Activated T-cell treated with anti-CD3 and anti-CD28 coated beads, Interleukin-2, amount 50 U/mL, for 48 hours (primary cell): Measurements from ENCODE around the gene RABGAP1.
A peak's percentile ranks its signal among the peaks of the same experiment; 100 is the strongest.

Experiments
- DNase-seq, 2 experiments: peaks; one replicate each; pipeline ENCODE4 v3.0.0-alpha.2; 2020

RABGAP1 gene

DNA sequence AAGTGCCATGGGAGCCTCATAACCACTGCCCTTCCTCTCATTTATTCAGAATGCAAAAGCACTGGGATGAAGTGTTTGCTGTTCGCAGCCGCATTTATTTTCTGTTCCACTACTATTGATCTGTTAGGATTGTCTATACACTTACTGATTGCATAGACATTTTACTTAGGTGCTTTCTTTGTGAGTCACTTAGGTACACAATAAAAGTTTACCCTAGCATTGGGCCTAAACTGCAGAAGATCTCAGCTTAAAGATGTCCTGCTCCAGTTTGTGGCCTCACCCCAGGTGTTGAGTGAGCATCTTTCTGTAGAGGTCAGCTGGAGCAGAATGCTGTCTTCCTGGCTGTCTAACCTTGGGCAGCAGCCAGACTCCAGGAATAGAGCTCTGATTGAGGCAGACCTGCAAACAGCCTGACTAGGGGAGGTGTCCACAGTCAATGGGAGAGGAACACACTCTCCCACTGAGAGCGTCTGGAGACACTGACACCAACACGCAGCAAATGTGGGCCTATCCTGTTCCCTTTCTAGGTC lies 146.6 kb downstream of the RABGAP1 start:
- DNase-seq = no peak

DNA sequence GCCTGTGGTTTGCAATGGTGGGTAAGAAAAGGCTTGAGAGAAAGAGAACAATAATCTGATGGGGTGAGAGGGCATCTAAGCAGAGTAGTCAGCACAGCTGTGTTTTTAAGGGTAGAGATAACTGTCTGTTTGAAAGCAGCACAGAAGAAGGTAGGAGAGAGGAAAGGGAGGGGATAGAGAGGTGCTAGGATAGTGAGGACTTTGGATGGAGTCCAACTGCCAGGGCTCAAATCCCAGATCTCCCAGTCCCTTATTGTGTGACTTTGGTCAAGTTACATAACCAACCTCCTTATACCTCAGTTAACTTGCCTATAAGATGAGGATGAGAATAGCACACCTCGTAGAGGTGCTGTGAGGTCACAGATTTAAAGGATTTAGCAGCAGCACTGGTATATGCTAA lies 148.2 kb downstream of the RABGAP1 start:
- DNase-seq = no peak

DNA sequence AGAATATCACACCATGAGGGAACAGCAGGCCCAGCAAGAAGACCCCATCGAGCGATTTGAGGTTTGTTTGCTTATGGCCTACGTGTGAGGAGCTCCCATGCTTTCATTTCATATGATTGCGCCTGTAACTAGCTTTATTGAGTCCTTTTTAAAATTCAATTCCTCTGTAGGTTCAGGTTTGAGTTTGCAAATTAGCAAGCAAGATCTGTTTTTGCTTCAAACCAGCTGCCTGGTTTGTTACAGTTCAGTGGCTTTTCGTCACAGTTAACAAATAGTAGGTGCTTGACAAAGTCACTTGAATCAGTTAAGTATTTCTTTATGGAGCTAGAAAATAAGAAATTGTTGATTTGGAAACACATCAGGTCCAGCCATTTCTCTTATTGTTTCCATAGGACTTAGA lies 149.0 kb downstream of the RABGAP1 start:
- no peak for DNase-seq

DNA sequence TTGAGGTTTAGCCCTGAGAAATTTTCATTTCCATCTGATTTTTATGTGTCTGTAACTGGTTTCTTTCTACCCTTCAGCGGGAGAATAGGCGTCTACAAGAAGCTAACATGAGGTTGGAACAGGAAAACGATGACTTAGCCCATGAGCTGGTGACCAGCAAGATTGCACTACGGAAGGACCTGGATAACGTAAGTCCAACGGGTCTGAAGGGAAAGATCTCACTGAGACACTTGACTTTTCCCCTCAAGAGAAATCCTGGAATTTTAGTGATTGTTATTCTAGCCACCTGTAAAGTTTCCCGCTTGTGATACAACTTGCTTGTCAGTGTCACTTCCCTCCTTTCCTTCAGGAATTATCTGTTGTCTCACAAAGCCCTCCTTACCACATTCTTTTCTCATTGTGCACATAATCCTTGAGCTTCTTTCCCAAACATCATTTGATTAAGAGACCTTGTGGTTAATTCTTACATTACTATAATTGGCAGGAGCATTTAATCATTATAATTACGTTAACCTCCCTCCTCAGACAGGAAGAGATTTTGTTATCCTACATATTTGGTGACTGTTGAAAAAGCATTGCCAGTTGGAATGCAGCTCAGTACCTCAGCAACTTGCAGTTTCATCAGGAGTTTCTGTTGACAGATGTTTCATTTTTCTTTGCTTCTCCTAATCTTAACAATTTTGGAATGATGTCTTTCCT lies 149.5 kb downstream of the RABGAP1 start:
- no peak for DNase-seq

DNA sequence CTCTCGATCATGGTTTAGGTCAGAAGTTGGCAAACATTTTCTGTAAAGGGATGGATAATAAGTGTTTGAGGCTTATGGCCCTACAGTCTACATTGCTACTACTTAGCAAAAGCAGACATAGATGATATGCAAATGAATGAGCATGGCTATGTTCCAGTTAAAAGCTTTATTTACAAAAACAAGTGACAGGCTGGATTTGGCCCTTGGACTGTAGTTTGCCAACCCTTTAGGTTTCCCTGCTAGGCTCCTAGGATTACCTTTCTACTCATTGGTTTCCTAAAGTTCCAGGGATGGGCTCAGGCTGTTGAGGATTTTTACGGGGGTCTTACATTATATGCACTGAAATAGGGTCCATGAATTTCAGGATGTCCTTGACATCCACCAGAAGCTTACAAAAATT lies 150.1 kb downstream of the RABGAP1 start:
- no peak for DNase-seq

DNA sequence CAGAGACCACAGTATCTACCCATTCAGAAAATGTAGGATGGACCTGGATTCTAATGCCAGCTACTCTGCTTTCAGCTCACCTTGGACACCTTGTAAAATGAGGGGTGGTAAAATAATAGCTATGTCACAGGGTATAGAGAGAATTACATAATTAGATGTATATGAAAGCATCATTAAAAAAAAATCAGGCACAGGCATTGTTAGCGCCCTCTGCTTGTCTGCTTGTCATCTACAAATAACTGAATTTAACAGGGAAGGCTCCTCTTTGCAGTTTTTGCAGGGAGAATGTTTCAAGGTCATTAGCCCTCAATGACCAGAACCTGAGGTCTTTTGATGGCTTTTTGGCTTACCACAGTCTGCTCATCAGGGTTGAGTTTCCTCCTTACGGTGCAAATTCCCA lies 150.6 kb downstream of the RABGAP1 start:
- no peak for DNase-seq

DNA sequence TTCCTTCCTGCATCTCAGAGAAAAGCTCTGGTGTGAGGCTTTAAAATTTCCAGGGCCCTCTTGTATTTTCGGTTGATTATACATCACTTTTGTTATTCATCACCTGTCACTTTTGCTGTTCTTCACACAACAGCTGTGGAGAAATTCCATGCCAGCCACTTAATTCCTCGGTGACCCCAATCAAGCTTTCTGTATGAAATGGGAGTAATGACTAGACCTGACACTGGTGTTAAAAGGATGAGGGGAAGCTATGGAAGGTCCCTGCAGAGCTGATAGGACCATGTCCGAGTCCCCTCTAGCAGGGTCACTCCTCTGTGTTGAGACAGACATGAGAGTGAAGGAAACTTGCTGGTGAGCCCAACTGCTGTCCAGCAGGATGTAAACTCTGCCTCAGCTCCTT lies 152.3 kb downstream of the RABGAP1 start:
- no peak for DNase-seq

DNA sequence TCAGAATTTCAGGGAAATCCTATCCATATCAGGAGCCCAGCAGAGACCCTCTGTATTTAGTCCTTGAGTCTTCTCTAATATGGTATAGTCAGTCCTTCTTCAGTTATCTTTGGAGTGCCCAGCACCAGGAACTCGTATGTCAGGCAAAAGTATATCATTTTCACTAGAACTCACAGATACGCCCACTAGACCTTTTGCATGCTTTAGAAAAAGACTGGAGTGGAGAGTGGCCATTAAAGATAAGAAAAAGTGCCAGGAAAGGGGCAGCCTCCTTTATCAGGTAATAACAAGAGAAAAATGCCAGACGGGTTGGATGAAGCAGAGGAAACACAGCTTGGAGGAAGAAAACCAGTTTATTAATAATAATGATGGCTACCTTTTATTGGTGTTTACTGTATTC lies 156.2 kb downstream of the RABGAP1 start:
- no peak for DNase-seq

DNA sequence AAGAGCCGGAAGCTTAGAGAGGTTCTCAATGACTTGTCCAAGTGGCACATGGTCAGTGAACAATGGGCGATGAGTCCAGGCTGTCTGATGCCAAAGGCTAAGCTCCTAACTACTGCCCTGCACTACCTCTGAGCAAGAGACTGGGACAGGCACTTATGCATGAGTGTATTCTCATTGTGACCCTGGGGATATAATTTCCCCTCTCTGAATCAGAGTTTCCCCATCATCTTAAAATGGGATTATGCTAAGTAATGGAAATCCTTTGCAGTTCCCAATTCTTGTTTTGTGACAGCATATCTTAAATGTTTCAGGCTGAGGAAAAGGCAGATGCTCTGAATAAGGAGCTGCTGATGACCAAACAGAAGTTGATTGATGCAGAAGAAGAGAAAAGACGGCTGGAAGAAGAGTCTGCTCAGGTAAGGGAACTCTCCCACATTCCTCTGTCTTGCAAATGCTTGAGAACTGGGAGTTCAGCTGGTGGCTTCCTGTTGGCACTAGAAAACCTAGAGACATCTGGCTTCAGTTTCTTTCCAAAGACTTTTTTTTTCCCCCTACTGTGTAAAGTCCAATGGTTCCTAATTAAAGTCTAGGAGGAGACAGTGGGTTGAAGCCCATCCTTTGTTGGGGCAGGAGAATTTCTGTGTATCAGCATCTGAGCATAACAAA lies 156.7 kb downstream of the RABGAP1 start:
- no peak for DNase-seq

DNA sequence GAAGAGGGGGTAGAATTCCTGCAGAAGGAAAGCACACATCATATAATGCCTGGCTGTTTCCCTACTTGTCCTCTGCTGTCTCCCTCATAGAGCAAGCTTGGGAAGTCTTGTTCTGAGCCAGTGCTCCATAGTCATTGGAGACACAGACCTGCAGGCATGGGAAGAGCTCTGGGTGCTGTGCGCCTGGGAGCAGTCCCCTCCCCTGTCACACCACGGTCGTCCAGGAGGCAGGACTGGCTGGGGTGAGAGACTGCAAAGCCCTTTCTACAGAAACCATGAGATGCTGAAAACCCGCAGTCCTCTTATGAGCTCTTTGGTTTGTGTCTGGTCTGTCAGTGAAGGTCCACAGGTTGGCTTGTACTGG lies 157.3 kb downstream of the RABGAP1 start:
- DNase-seq = no peak

DNA sequence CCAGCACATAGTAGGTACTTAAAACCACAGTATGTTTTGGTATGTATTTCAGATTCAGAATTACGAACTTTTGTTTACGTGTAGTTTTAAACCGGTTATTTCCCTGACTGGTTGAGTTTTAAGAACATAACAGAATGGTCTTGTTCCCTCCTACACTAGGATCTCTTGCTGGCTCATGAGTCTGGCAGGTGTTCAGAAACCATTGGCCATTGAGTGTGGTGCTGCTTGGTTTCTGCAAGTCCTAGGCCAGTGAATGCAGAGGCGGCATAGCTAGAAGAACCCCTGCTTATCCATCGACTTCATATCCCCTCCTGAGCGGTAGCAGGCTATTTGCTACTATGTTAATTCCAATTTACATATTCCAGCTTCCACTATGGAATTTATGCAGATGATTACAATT lies 158.2 kb downstream of the RABGAP1 start:
- no peak for DNase-seq

DNA sequence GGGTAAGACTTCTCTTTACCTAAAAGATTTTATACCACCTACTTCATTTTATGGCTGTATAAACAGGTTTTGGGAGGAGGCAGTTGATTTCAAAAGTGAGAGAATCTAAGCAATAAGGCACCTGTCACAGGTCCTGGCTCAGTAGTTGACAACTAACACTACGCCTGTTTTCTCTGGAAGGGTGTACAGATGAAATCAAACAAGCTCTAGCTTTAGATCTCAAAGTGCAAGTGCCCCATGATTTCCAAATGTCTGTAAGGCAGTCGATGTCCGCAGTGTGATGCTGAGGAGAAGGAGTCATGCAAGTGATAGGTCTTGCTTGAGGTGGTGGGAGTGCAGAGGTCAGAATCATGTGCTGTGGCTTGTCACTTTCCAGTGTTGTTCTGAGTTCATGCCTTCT lies 158.7 kb downstream of the RABGAP1 start:
- no peak for DNase-seq

DNA sequence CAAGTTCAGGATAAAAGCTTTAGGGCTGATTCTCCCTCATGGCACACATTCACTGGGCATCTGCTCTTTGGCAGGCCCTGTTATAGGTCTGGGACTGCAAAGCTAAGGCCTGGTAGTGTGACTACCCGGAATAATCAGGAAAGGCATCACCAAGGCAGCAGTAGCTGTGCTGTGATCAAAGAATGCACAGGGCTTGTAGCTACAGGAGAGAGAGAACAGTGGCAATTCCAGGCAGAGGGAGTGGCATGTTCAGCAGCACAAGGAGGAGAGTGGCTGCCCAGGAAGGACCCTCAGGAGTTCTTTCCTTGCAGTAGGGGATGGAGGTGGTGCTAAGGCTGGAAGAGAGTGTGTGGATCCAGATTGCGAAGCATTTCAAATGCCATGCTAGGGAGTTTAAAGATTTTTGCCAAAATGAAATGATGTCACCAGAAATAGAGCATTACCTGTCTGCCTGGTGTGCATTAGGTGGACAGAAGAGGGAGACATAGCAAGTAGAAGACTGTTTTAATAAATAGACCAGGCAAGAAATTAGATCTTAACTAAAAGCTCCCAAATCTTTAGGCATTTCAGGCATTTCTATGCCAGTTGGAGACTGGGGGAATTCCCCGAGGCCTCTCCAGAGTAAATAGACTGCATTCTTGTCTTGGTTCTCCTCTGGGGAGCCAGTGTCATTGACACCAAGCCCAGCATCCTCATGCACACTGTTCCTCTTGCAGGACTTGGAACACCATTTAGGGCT lies 161.7 kb downstream of the RABGAP1 start:
- no peak for DNase-seq

DNA sequence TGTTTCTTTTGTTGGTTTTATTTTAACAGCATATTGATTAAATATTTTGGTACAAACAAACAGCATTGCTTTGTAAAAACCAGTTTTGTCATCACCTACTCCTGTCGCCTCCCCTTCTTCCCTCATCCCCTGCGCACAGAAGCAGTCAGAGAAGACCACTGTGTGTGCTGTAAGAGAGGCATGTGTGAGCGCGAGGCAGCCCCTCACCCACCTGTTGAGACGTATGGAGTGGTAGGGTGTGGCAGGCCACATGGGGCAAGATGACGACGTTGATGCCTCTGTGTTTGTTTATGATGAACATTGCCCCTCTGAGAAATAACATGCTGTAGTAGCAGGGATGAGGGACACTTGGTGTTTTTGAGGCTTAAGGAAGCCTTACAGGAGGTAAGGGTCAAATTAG lies 164.0 kb downstream of the RABGAP1 start:
- no peak for DNase-seq

DNA sequence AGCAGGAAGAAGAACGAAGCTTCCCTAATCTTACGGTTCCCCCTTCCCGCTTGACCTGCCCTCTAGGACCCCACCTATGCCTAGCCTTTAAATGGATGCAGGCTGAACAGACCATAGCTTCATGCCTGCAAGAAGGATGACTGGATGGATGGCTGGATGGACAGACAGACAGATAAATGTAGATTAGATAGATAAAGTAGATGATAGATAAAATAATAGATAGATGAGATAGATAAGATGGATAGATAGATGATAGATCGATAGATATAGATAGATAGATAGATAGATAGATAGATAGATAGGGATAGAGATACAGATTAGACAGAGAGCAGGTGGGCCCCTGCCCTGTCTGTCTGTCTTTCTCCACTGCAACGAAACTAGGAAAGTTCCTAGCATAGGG lies 164.7 kb downstream of the RABGAP1 start:
- no peak for DNase-seq

DNA sequence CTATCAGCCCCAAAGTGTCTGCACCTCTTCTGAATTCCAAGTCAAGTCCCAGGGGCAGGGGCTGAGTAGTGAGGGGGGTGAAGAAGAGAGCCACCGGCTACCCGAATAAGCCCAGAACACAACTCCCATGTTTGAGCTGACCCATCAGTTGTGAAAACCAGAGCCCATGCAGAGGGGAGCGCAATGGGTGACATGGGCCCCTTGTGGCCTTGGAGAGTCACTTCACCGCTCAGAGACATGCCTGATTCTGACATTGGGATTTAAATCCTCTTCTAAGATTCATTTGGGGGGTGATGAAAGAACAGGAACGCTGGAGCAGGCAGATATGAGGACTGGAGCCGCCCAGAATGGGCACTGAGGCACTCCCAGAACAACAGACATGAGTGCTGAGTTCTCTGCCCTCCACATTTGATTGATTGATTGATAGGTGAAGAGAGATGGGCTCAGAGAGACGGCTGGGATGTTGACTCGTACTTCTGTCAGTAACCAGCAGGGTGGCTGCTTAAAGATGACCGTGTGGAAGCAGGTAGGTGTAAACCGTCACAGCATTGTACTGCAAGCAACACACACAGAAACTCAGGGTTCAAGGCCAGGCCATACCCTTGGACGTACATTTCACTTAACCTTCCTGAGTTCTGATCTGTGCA lies 166.9 kb downstream of the RABGAP1 start:
- DNase-seq = no peak

DNA sequence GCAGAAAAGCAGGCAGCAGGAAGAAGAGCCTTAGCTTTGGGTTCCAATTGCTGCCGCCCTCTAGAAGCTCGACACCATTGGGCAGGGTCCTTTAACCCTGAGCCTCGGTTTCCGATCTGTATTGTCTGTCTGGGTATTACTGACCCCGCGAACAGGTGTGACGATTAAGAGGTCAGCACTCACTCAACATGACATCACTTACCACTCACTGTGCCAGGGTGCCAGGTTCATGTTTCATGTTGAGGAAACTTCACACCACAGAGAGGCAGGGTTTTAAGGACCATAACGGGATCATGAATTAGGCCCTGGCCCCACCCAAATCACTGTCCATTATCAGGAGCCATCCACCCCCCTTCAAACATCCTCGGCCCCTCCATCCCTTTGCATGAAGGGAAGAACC lies 168.2 kb downstream of the RABGAP1 start:
- no peak for DNase-seq

DNA sequence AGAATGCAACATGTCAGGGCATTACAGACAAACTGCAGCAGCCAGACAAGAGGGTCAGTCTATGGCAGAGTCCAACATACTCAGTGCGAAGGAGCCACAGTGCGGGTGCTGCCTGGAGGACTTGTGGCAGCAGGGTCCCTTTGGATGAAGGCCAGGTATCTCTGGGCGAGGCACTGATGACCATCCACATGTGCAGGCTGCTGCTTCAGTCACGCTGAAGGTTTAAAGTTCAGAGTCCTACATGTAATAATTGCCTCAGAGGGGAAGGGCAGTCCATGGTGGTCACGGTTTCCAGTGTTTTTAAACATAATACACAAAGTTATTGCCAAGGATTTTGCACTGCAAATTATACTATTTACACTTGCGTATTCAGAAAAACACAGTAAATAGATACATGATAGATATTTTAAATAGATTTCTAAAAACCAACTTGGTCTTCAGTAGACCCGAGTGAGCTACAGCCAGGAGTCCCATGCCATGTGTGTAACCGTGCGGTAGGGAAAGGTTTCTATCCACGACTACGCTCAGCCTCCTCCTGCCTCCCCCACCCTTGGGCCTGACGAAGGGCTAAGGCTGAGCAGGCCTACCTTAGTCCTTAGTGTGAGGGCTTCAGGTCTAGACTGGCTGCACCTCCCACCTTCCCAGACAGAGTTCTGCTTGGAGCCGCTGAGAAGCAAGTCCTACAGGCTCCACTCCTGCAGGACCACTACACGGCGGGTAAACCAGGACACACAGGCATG lies 168.9 kb downstream of the RABGAP1 start:
- no peak for DNase-seq

DNA sequence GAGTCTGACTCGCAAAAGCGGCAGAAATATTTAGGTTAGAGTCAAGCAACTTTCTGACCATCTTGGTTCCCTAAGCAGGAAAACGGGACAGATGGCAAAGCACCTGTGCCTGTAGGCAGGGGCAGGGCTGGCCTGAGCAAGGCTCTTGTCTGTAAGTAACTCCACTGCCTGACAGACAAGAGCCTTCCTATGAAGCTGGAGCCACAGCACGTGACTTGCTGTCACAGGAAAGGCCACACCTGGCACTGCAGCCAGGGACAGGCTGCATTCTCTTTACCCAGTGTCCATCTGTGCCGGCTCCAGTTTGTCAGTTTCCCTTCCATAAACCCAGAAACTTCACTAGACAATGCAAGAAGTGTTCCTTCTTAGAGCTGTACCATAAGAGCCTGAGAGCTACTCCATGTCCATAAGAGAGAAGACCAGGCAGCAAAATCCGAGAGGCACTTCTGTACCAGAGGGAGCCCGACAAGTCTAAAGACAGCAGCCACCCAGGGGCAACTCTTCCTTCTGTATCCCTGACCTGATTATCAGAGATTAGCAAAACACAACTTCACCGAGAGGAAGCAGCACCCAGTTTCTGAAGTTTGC lies 170.7 kb downstream of the RABGAP1 start:
- DNase-seq = no peak

DNA sequence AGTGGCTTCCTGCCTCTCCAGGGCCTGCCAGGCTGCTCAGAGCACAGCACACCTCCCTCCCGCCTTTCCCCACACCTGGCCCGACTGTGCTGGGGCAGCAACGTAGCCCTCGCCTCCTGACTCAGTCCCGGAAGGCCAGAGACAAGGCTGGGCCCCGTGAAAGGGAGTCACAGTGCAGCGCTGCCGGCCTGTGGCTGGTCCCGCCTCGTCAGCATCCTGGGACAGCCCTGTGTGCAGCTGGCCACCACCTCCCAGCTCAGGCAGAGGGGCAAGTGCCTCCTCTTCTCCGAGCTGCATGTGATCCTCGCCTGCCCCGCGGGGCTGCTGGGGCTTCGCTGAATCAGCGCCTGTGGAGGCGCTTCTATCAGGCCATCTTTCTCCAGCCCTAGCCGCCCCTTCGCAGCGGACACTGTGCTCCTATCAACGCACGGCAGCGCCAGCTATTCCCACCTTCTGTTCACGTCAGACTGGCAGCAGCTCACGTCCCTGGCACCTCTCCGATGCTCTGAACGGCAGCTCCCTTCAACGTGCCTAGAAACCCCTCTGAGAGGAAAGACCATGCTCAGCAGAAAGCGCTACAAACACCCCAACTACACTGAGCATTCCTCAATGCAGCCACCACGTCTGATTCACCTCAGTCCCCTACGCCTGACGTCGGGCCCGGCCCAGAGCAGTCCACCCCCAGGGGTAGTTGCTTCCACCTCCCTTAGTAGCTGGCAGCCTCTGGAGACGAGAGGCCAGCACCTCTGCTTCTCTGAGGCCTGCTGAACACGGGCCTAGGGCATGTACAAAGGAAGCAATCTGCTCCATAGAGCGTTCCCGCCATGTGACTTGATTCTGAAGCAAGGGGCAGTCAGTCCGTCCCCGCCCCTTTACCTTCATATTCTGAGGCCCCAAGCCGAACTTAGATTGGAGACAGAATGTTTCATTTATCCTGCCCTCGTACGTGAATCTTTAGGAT lies 171.5 kb downstream of the RABGAP1 start:
- DNase-seq = peak in 1 of 2 experiments; percentile 39

DNA sequence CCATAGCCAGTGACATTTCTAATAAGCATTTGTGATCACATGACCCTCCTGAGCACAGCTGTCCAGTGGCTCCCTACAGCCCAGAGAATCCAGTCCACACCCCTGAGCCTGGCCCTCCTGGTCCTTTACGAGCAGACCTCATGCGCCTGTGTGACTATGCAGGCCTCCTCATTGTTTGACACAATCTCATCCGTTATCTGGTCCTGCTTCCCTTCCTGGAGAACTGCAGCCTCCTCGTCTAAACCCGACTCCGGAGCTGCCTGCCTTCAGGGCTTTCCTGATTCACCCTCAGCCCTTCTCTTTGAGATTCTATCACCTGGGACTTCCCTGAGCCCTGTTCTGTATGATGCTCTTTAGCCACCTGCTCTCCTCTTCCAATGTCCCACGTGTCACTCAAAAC lies 172.4 kb downstream of the RABGAP1 start:
- no peak for DNase-seq
